Psoas muscle (tissue), 8 donors: ENCODE data around the gene BIVM. TPM values are rescaled to one million over a fixed set of nuclear protein-coding genes. Genes with fewer than 3 reads are reported as not detected.
A peak's percentile ranks its signal among the peaks of the same experiment; 100 is the strongest.

Source experiments
- ATAC-seq, 4 donors: fragments of 200-7000 bp; cut with Tn5 transposase; one replicate each; pipeline ENCODE4 v1.9.1; 2020; ENCODE audit warnings: moderate library complexity in 3 of 4, mild to moderate bottlenecking in 2 of 4
- DNase-seq, 2 donors: peaks; one replicate each; pipeline ENCODE4 v3.0.0-alpha.2; 2020
- H3K27ac ChIP-seq: fragments of 200-600 bp; one replicate; pipeline ENCODE4 v1.8.0; 2022
- H3K27me3 ChIP-seq, 3 donors: fragments of 200-600 bp in 1 of 3; one replicate each; pipeline versions ENCODE4 v1.6.1 to v1.8.0; 2013 to 2022; ENCODE audit warnings: low read length in 2 of 3, mild to moderate bottlenecking in 2 of 3, moderate library complexity in 1 of 3; ENCODE audit not compliant: insufficient read depth in 3 of 3
- H3K36me3 ChIP-seq, 2 donors: fragments of 200-600 bp in 1 of 2; one replicate each; pipeline versions ENCODE4 v1.6.1 to v1.8.0; 2013 to 2022; ENCODE audit warnings: low read depth in 1 of 2, mild to moderate bottlenecking in 1 of 2, moderate library complexity in 1 of 2; ENCODE audit not compliant: insufficient read depth in 1 of 2
- H3K4me1 ChIP-seq: fragments of 200-600 bp; one replicate; pipeline ENCODE4 v1.8.0; 2022
- H3K4me3 ChIP-seq: fragments of 200-600 bp; one replicate; pipeline ENCODE4 v1.8.0; 2022; ENCODE audit warnings: mild to moderate bottlenecking
- H3K9me3 ChIP-seq: fragments of 200-600 bp; one replicate; pipeline ENCODE4 v1.8.0; 2022
- CTCF ChIP-seq: fragments of 200-600 bp; IDR thresholded peaks from one replicate; pipeline ENCODE4 v1.8.0; 2022; ENCODE audit warnings: antibody characterized with exemption
- WGBS, 3 donors: extraction: QIAGEN DNeasy Blood & Tissue Kit; methylation state at CpG; one replicate each; pipeline versions ENCODE4 v1.1.6 to v1.1.7; 2013; 5-methylcytosine and 5-hydroxymethylcytosine counted together
- intact Hi-C, 2 donors: fragments of 100-400 bp; cut with DNase I; formaldehyde crosslinking; loops; one replicate each; pipeline versions ENCODE4 v1.11.0 to v1.14.2; 2022
- polyA plus RNA-seq, 3 donors: library from polyadenylated mRNA; stranded (reverse); fragments of 200-250 nt; gene quantifications; one replicate each; pipeline ENCODE4 v1.2.3, GENCODE V29; 2013
- total RNA-seq, 4 donors: library from RNA; stranded (reverse); fragmentation: NEBNext Ultra II Directional in 2 of 4; extraction: Animal tissue kit (Norgen Biotek cat#: 25700) in 2 of 4; gene quantifications; one replicate each; pipeline versions ENCODE4 v1.2.1 to v1.2.4, GENCODE V29; 2021 to 2023
- donor health status: healthy with polysubstance abuse.
- donor health status: DM: no; HTN: no; CAD: no; lungs with moderate emphysema.
- donor health status: Bipolar disorder and iron deficiency.
- donor health status: healthy.
- donor health status: DM: yes; HTN: yes; CAD: no.
- donor health status: DM: no; HTN: no; CAD: no.
- donor health status: DM: no; HTN: no; CAD: no.
- donor health status: DM: yes; HTN: yes; CAD: no.

BIVM gene
- total and polyA plus RNA-seq, 7 donors, result 7.9 to 24.6 (median 17.2) TPM

DNA sequence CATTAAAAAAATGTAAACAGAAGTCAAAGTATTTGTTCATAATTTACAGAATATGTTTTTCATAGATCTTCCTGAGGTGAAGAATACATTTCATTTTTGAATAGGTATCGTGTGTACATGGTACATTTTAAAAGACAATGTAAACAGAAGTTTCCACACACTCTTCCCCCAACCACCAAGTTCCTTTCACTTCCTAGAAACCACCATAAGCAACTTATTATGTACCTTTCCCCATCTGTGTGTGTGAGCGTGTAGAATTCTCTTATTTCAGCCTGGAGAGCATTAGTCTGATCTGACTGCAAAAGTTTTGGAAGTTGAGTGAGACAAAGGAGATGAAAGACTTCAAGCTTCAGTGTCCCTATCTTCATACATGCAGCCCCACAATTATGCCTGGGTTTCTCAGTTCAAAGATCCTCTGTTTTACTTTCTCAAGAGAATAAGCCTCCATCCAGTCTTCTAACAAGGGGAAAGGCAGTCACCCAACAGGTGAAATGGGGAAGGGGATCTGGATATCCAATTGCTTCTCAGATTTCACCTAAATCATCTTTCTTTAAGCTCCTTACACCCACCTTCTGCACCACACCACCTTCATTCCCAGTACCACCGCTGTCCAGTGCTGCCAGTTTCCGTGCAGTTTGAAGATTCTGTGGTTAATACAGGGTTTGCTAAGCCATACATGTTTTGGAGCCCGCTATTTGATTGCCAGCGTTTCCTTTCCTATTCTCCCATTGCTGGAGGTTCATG lies 27.4 kb upstream of the BIVM start:
- peaks cover 5% of the 10 kb centered on the region for H3K4me1 ChIP-seq
- 91 to 95% (median 93%) methylated on average over 6 of the region's 6 CpGs for WGBS, 3 donors
- no peak overlapping the region for H3K27ac ChIP-seq
- no peak overlapping the region for H3K4me3 ChIP-seq
- no peak for ATAC-seq
- H3K9me3 ChIP-seq, result no peaks in the 10 kb centered on the region
- no peaks in the 10 kb centered on the region for H3K27me3 ChIP-seq
- no peak for DNase-seq
- intact Hi-C loops, result no loop called here
- TF ChIP-seq CTCF, result no peak
- H3K36me3 ChIP-seq, result peaks cover 0 to 14% of the 10 kb centered on the region in 2 donors

- Histone ChIP-seq H3K36me3 (peaks cover 0 to 8% of the 10 kb centered on the region in 2 donors), H3K4me3 (peak overlapping the region; percentile 95), H3K9me3 (no peaks in the 10 kb centered on the region), H3K4me1 (peaks cover 5% of the 10 kb centered on the region), H3K27ac (no peak overlapping the region), H3K27me3 (no peaks in the 10 kb centered on the region)
- TF ChIP-seq CTCF, result no peak
- 89 to 95% (median 91%) methylated on average over 16 of the region's 16 CpGs for WGBS, 3 donors
- no peak for ATAC-seq
- intact Hi-C loops, result no loop called here
- DNase-seq, result no peak
These were observed 26.9 kb upstream of the BIVM start for GRCh38 chr13:102772042-102772425.

DNA sequence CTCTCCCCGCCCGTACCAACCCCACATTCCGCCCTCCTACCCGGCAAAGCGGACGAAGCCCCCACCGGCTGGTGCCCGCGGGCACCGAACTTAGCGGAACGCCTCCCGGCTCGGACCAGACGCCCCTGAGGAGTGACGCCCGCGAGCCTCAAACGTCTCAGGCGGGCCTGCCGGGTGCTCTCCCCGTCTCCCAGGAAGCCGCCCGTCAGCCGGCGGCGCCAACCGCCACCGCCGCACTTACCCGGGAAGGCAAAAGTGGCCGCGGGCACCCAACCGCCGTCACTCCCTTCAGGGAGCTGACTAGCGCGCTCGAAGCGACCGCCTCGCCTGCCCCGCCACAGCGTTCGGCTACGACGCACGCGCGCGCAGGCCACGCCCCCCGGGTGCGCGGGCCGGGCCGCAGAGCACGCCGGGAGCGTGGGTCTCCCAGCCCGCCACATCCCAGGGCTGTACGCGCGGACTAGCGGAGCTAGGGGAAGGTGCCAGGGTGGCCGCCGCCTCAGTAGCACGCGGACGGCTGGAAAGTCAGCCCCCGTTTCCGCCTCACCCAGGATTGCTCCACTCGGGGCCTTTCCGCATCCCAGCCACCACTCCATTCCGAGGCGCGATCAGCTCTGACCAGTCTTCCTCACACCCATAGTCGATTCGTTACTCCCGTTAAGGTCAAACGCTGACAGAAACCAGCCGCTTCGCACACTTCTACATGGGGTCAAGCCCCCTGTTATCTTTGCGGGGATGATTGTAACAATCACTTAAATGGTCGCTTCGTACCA lies 25.3 kb upstream of the BIVM start, which contains the start of gene TEX30:
TEX30 (minus strand) TSS at position 346 of the 773 bp plus-strand sequence. CDS start 3,760 bp downstream, outside the sequence.
- intact Hi-C loops, result loop anchor here in 1 of 2 donors (1.0 kb wide), 1 partner anchor 26 kb away; the partner anchor contains the start of gene BIVM
- Histone ChIP-seq H3K4me3 (peak within 1 kb of the TSS; percentile 95), H3K9me3 (no peaks in the 10 kb centered on the region), H3K4me1 (peaks cover 5% of the 10 kb centered on the region), H3K36me3 (no peaks in the 10 kb centered on the region), H3K27ac (peak within 1 kb of the TSS; percentile 92), H3K27me3 (no peaks in the 10 kb centered on the region)
- WGBS, 3 donors, result 2 to 3% (median 3%) methylated on average over 55 to 85 of the region's 85 CpGs
- DNase-seq, result peak; percentile 88 to 92
- peak; percentile 99 for ATAC-seq
- TF ChIP-seq CTCF, result no peak

DNA sequence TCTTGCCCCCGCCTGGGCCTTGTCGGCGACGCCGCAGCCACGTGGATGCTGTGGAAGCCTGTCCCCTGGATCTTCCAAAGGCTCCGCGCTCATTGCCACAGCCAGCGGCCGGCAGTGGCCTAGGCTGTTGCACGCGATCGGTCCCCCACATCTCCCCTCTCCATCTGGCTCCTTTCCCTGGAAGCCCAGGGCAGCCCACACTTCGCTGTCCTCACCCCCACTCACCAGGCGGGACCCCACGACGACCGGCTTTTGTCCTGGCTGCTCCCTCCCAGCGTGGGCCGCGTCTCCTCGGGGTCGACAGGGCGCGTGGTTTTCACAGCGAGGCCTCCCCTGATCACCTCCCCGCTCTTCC lies 24.7 kb upstream of the BIVM start:
- no peaks in the 10 kb centered on the region for H3K36me3 ChIP-seq
- H3K4me3 ChIP-seq, result peak overlapping the region; percentile 95
- no peaks in the 10 kb centered on the region for H3K27me3 ChIP-seq
- intact Hi-C loops, result no loop called here
- peak overlapping the region; percentile 92 for H3K27ac ChIP-seq
- H3K9me3 ChIP-seq, result no peaks in the 10 kb centered on the region
- TF ChIP-seq CTCF, result no peak
- peak; percentile 2 to 34 (median 8) for ATAC-seq
- peak; percentile 19 to 60 for DNase-seq
- peaks cover 5% of the 10 kb centered on the region for H3K4me1 ChIP-seq
- WGBS, 3 donors, result 78 to 81% (median 79%) methylated on average over 27 of the region's 27 CpGs
